SH-SY5Y (cell line): ENCODE measurements around the gene FHL1.

Experiments
- GATA2 ChIP-seq: IDR thresholded peaks from 2 replicates; pipeline ENCODE4 v1.6.1; 2011; ENCODE audit warnings: mild to moderate bottlenecking, low read depth, low read length
- GATA3 ChIP-seq: IDR thresholded peaks from 2 replicates; pipeline ENCODE4 v1.6.1; 2011; ENCODE audit warnings: low read depth, mild to moderate bottlenecking, low read length, moderate library complexity

DNA sequence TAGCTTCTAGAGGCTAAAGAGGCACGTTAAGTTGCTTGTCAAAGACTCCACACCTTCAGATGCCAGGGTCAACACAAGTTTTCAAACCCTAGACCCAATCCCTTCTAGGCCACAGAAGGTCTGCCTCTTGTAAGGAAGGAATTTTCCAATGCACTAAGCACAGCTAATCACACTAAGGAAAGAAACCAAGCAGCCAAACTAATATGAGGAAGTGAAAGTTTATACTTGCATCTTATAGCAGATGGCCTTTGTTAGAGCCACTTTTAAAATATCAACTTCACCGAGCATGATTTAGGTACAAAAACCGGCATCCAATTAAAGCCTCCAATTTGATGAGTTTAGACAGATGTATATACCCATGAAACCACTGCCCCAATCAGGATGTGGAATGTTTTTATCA, 9.9 kb downstream of the FHL1 start:
- TF ChIP-seq GATA2, result no peak
- no peak for TF ChIP-seq GATA3
